Stimulated activated CD4-positive, alpha-beta T cell treated with anti-CD3 and anti-CD28 coated beads, Interleukin-1b, Interleukin-23, amount 100 ng/mL, for 24 hours (primary cell): Measurements from ENCODE around the gene PEAR1.
A peak's percentile ranks its signal among the peaks of the same experiment; 100 is the strongest.
"Not testable (repeated sequence)": the region's sequence is repeated elsewhere in the genome, so short reads cannot be mapped to it uniquely, and the experiment has no call there.

ENCODE experiments used
- DNase-seq, 4 experiments: peaks; one replicate each; pipeline ENCODE4 v3.0.0-alpha.2; 2020; ENCODE audit warnings: low read depth in 4 of 4, low spot score in 1 of 4

Gene PEAR1

DNA sequence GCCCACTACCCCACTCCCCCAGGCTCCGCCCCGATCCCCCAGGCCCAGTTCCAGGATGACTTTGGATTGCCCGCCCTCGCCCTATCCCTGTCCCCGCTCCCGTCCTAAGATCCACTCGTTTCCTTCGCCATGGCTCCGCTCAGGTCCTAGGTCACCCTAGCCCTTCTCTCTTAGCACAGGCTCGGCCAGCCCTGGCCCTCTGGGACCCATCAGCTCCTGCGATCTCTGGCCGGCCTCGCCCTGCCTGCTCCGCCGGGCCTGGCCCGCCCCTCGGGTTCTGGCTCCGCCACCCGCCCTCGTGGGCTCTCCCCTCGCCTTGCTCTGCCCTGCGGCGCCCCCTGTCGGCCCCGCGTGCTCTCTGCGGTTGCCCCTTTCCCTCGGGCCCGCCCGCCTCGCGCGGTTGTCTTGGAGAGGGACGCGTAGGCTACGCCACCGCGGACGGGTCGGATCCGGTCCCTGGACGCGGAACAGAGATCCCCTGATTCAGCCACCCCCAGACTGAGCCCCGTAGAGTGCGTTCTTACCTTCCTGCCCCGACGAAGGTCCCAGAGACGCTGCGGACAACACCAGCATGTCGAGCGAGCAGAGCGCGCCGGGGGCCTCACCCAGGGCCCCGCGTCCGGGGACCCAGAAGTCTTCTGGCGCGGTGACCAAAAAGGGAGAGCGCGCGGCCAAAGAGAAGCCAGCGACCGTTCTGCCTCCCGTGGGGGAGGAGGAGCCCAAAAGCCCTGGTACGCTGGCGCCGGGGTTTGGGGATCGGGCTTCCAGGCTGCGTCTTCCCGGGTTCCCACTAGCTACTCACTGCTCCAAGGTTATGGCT lies 26.9 kb downstream of the PEAR1 start, which contains the start of gene LRRC71:
Gene LRRC71, plus strand, starts transcription at position 400 of the 820 bp plus-strand sequence. Its CDS starts 172 bp downstream, at position 572.
- DNase-seq, result peak; percentile 20 to 66 (median 60)

DNA sequence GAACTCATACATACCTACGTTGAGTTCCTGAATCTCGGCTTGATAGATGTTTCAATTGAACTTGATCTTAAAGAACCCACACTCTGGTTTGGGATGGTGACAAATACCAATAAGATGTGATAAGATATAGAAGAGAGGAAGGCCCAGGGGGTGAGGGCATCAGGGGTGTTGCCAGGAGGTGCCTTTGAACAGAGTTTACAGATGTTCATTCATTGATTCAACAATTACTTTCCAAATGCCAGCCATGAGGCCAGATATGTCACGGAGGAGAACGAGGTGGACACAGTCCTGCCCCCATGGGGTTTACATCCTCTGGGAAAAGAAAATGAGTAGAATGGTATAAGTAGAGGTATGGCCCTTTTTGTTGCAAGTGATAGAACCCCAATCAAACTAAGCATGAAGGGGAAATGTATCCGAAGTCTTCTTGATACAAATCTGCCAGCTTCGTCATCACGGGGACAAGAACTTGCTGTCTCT lies 27.6 kb downstream of the PEAR1 start:
- no peak for DNase-seq

GRCh38 chr1:156922986-156923669 lies 29.6 kb downstream of the PEAR1 start:
- DNase-seq, result no peak

DNA sequence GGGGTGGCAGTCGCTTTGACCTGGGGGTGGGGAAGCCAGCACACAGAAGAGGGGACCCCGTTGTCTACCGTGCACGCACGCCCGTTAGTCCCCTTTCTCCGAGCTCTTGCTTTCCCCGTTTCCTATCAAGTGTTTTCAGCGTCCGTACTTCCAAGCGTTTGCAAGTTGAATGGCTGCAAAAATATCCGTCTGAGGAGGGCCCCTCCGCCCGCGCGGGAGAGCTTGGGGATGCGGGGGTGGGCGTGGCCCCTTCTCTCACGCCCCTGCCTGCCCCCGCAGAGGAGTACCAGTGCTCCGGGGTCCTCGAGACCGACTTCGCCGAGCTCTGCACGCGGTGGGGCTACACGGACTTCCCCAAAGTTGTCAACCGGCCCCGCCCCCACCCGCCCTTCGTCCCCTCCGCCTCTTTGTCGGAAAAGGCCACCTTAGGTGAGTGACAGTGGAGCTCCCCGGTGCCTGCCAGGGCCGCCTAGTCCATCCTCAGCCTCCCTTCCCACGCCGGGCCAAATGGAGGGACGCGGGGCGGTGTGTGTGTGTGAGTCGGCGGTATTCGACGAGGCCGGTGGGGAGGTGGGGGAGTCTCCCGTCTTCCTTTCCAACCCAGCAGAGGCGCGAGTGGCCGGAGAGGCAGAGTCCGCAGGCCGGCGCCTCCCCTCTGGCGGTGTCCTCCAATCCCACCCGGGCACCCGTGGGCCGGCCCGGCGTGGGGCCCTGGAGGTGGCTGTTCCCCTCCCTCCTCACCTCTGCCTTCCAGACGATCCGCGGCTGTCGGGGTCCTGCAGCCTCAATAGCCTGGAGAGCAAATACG lies 30.4 kb downstream of the PEAR1 start:
- no peak for DNase-seq

- no peak for DNase-seq
Observed at GRCh38 chr1:156924478-156925153, 31.1 kb downstream of the PEAR1 start.

DNA sequence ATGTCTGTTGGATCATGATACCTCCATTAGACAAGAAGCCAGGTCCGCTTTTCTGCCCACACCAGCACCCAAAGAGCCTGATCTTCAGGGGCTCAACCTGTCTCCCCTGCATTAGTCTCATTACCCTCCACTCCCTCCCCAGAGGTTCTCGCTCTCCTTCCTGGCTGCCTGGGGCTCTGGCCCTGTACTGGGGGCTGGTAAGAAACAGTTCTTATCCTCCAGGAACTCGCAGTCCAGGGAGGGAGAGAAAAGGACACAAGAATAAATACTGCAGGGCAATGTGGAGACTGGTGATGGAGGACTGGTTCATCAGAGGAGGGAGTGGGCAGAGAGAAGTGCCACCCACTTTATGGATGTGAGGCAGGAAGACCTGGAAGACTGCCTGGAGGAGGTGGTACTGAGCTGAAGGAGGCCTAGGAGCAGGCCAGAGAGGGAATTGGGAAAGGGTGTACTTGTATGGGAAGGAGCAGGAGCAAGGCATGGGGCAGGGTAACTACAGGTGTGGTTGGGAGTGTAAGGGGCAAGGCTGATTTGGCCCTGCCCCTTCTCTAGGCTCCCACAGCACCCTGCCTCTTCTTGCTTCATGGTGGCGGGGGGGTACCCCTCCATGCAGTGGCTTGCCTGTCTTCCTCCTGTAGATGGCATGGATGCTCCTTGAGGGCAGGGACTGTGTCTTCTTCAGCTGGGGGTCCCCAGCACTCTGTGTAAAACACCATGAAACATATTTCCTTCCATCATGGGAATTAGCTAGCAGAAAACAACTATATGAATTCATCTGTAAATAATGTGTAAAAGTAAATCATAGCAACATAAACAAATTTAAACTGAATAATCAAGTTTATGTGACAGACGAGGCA lies 31.9 kb downstream of the PEAR1 start:
- no peak for DNase-seq

DNA sequence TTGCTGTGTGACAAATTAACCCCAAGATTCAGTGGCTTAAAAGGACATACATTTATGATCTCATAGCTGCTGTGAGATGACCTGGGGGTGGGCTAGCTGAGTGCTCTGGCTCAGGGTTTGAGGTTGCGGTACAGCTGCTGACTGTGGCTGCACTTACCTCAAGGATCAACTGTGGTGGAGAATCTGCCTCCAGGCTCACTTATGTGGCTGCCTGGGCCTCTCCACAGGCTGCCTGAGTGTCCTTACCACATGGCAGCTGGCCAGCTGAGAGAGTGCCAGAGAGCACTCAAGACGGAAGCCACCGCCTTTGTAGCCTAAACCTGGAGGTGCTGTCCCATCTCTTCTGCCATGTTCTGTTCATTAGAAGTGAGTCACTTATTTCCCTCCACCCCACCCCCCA lies 32.7 kb downstream of the PEAR1 start:
- DNase-seq, result peak in 1 of 4 experiments; percentile 32

- not testable (repeated sequence) for DNase-seq
Observed at GRCh38 chr1:156926695-156927094, 33.2 kb downstream of the PEAR1 start.

DNA sequence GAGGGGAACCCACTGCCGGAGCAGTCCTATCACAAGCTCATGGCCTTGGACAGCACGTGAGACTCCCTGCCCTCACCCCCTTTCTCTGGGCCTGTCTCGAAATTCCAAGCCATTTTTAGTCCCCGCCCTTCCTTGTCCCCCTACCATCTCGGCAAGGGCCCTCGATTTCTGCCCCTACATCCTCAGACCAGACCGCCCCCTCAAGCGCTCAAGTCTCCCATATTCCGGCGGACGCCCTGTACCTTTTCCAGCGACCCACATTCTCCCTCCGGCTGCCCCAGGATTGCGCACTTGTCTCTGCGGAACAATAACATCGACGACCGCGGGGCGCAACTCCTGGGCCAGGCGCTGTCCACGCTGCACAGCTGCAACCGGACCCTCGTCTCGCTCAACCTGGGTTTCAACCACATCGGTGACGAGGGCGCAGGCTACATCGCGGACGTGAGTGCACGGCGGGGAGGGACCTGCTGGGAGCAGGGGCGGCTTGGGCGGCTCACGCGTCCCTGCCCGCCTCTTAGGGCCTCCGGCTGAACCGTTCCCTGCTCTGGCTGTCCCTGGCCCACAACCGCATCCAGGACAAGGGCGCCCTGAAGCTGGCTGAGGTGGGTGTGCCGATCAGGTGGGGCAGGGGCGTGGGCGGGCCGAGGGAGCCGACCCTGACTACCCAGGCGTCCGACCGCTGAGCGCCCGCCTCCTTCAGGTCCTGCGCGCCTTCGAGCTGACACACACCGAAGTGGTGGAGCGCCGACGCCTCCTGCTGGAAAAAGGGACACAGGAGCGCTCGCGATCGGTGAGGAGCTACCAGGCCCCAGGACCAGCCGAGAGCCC lies 33.9 kb downstream of the PEAR1 start:
- peak in 3 of 4 experiments; percentile 28 to 64 (median 63) for DNase-seq

DNA sequence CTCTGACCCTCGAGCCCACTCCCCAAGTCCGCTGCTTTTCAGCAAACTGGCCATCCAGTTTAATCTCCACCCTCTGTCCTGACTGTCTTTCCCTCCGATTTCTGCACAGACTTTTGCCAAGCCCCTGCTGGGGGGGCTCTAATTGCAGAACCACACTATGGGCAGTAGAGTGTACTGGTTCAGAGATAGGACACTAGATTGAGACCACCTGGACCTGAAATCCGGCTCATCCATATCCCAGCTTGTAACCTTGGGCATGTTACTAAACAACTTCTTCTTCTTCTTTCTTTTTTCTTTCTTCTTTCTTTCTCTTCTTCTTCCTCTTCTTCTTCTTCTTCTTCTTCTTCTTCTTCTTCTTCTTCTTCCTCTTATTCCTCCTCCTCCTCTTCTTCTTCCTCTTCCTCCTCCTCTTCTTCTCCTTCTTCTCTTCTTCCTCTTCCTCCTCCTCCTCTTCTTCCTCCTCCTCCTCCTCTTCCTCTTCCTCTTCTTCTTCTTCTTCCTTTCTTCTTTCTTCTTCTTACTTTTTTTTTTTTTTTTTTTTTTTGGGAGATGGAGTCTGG lies 34.6 kb downstream of the PEAR1 start:
- DNase-seq, result no peak

- DNase-seq, result no peak
Observed at GRCh38 chr1:156929596-156930238, 36.2 kb downstream of the PEAR1 start.

DNA sequence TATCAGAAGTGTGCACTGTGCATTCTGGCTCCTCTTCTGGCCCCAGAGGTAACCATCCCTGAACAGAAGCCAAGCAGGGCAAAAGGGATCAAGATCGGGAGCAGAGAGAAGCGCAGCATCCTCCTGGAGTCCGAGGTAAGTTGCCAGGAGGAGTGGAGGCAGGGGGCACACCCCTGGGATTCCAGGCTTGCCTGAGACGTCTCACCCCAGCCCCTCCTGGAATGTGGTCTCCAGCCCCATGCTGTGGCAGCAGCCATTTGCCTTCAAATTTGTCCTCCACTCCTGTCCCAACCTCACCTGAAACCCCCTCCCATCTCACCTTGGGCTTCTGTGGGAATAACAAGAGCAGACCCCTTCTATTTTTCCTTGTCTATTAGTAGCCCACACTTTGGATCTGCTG lies 37.0 kb downstream of the PEAR1 start:
- no peak for DNase-seq

DNA sequence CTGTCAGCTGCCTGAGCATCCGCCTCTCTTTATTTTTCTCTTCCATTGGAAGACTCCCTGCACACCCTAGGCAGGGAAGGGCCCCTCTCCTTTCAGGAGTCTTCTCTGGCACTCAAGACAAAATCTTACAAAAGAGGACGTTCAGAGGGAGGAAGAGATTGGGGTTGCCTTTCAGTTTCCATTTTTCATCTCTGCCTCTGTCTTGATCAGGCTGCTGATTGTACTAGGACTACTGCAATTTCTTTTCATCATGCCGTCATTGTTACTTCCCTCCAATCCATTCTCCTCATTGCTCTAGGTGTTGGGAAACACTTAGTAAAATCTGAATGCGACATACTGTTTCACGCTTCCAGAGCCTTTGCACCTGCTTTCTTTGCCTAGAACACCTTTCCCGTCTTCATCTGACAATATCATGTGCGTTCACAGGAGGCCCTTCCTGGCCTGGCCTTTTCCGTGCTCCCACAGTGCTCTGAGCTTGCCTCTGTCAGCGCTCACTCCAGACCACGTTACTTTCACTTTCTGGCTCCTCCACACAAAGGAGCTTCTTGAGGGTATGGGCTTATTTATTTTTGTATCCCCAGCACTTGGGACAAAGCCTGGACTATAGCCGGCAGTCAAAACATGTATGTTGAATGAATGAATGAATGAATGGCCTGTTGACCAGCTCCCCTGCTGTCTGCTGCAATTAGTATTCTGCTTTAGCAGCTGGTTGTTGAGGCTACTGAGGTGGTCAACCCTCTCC lies 37.9 kb downstream of the PEAR1 start:
- DNase-seq, result no peak

DNA sequence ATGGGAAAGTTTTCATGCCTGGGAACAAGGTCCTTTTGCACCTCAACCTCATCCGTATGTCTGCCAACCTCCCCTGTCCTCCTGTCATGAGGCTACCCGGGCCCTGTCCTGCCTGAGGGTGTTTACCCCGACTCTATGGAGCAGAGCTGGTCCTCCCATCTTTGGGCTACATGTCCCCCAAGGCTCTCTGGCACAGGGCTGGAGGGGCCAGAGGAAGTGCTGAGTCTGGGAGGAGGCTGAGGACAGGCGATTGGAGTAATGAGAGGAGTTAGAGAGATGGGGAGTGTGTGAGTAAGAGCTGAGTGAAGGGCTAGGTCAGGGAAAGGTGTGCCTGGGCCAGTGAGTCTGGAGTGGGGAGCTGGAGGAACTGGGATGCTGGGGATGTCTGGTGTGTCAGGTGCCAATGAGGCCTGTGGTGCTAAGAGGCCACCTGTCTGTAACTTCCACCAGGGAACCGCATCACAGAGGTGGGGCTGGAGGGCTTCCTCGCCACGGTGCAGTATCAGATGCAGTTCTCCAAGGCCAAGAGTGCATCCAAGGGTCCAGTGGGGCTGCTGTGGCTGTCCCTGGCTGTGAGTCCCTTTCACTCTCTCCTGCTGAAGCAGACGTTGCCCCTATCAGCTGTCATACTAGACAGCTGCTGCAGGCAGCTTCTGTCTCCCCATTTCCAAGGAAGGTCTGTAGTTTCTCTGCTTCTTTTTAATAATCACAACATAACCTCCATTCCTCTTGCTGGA lies 38.6 kb downstream of the PEAR1 start:
- DNase-seq, result no peak

DNA sequence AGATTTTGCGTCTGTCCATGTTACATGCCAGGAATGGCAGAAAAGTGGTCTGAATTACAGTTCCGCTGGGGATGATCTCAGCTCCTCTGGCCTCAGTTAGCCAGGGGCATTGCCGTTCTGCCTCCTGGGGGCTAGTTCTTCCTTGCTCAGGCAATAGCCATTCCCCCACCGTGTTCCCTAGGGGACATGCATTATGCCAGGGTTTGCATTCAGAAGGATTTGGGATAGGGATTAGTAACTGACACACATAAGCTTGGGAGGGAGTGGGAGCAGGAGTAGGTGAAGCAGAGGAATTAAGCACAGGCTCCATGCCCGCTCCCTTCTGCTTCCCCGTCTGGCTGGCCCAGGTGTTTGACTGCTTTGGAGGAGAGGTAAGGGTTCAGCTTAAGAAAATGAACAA lies 39.6 kb downstream of the PEAR1 start:
- no peak for DNase-seq

DNA sequence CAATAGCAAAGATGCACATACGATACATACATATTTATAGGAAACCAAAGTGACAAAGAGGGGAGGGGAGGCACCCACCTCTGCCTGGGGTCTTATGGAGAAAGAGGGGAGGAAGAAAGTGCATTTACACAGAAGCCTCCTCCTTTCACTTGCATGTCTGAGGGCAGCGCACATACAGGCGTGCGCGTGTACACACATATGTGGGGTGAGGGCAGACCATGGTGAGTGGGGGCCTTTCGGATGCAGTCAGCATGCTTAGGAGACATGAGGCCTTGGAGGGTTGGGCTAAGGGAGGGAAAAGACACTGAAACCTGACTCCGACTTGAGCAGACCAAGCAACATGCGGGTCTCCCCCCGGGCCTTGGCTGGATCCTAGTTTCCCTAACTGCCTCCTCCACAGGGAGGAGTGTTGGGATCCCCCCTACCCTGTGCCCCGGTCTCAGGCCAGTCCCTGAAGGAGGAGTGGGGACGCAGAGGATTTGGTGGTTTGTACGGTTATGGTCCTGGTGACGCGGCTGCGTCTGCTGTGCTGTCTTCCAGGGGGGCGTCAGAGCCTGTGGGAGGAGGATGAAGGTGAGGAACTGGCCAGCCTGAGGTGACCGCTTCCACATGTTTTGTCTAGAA lies 42.1 kb downstream of the PEAR1 start:
- no peak for DNase-seq
